Posterior cingulate gyrus (tissue), 11 donors: Measurements from ENCODE around the gene GLT1D1.
A peak's percentile ranks its signal among the peaks of the same experiment; 100 is the strongest.

ENCODE experiments used
- DNase-seq, 10 donors: peaks; one replicate each; pipeline versions ENCODE4 v3.0.0 to v3.0.0-alpha.2; 2020 to 2021; ENCODE audit warnings: mixed read lengths in 3 of 10
- intact Hi-C: fragments of 100-400 bp; cut with DNase I; formaldehyde crosslinking; loops from one replicate; pipeline ENCODE4 v1.15.1; 2023

The GLT1D1 gene

GRCh38 chr12:128906485-128907137, 53.3 kb downstream of the GLT1D1 start:
- intact Hi-C loops = no loop called here
- DNase-seq = no peak

- intact Hi-C loops = no loop called here
- DNase-seq = no peak
Measured at GRCh38 chr12:128908254-128908653, 55.0 kb downstream of the GLT1D1 start.

- intact Hi-C loops = no loop called here
- DNase-seq = no peak
Measured at GRCh38 chr12:128909653-128910052, 56.4 kb downstream of the GLT1D1 start.

- intact Hi-C loops = no loop called here
Measured at GRCh38 chr12:128910629-128911028, 57.4 kb downstream of the GLT1D1 start.

GRCh38 chr12:128911861-128912260, 58.6 kb downstream of the GLT1D1 start:
- intact Hi-C loops = no loop called here
- DNase-seq = peak in 2 of 10 donors; percentile 15 to 86

More at GRCh38 chr12:128910629-128911028, 57.4 kb downstream of the GLT1D1 start:
- no peak for DNase-seq

GRCh38 chr12:128914908-128915563, 61.8 kb downstream of the GLT1D1 start:
- no peak for DNase-seq
- intact Hi-C loops = no loop called here

GRCh38 chr12:128916425-128916824, 63.1 kb downstream of the GLT1D1 start:
- intact Hi-C loops = no loop called here
- no peak for DNase-seq

GRCh38 chr12:128918481-128919260, 65.4 kb downstream of the GLT1D1 start:
- intact Hi-C loops = no loop called here
- DNase-seq = no peak

GRCh38 chr12:128920468-128920867, 67.2 kb downstream of the GLT1D1 start:
- DNase-seq = peak in 4 of 10 donors; percentile 20 to 87 (median 28)
- intact Hi-C loops = no loop called here

- DNase-seq = no peak
- intact Hi-C loops = no loop called here
Measured at GRCh38 chr12:128928361-128928760, 75.1 kb downstream of the GLT1D1 start.

GRCh38 chr12:128929057-128929456, 75.8 kb downstream of the GLT1D1 start:
- intact Hi-C loops = no loop called here
- no peak for DNase-seq

GRCh38 chr12:128930606-128931005, 77.3 kb downstream of the GLT1D1 start:
- no peak for DNase-seq
- intact Hi-C loops = no loop called here

GRCh38 chr12:128932521-128932920, 79.2 kb downstream of the GLT1D1 start:
- no peak for DNase-seq
- intact Hi-C loops = no loop called here

GRCh38 chr12:128933039-128933438, 79.8 kb downstream of the GLT1D1 start:
- no peak for DNase-seq
- intact Hi-C loops = no loop called here

GRCh38 chr12:128933926-128934325, 80.6 kb downstream of the GLT1D1 start:
- no peak for DNase-seq
- intact Hi-C loops = no loop called here

- no peak for DNase-seq
- intact Hi-C loops = no loop called here
Measured at GRCh38 chr12:128938886-128939285, 85.6 kb downstream of the GLT1D1 start.

- intact Hi-C loops = no loop called here
- no peak for DNase-seq
Measured at GRCh38 chr12:128940090-128940888, 87.0 kb downstream of the GLT1D1 start.

- DNase-seq = no peak
- intact Hi-C loops = no loop called here
Measured at GRCh38 chr12:128940974-128941373, 87.7 kb downstream of the GLT1D1 start.

GRCh38 chr12:128942960-128943477, 89.7 kb downstream of the GLT1D1 start:
- DNase-seq = no peak
- intact Hi-C loops = no loop called here

- intact Hi-C loops = no loop called here
- no peak for DNase-seq
Measured at GRCh38 chr12:128944956-128945355, 91.7 kb downstream of the GLT1D1 start.
